ENCODE data around the gene SPNS2. TPM values are rescaled to one million over a fixed set of nuclear protein-coding genes. Genes with fewer than 3 reads are reported as not detected.

SPNS2 gene
- total RNA-seq, 1 experiment from 2014 or later: 1.9 TPM

GRCh38 chr17:4450710-4451316 lies 47.9 kb upstream of the SPNS2 start:
- CTCF ChIA-PET: no interaction called here
- in situ Hi-C loops (cut with HindIII; ENCODE audit: low pct_unique_long_range_greater_than_20kb, low sequenced_read_pairs) (no loop called here), intact Hi-C loops (cut with micrococcal nuclease; ENCODE audit: unreplicated experiment) (no loop called here)
- POLR2A ChIA-PET: interaction anchor here (0.6 kb wide), 1 partner anchor 66 kb away, joined by 7 read pairs; no protein-coding TSS in a partner anchor
- peaks cover 3% of the 10 kb centered on the region; the same call in 1 of the 2 replicates for H3K4me1 ChIP-seq (ENCODE audit: control insufficient read depth, insufficient read depth, low read length)
- H3K27me3 ChIP-seq (ENCODE audit: control insufficient read depth, insufficient read depth, low read length): no peaks in the 10 kb centered on the region
- no peaks in the 10 kb centered on the region for H3K9me3 ChIP-seq (ENCODE audit: control insufficient read depth, insufficient read depth, low read depth, low read length)
- no peak for TF ChIP-seq REST (IDR thresholded peaks at IDR 0.05; ENCODE audit: insufficient read depth in 1 of 2, low read depth in 2 of 2, low read length in 1 of 2)
- TF ChIP-seq POLR2AphosphoS5 (IDR thresholded peaks at IDR 0.05; ENCODE audit: low read depth, low read length): no peak
- no peak for TF ChIP-seq CTCF (IDR thresholded peaks at IDR 0.05)
- TF ChIP-seq TCF7L2 (IDR thresholded peaks at IDR 0.05; ENCODE audit: low read depth, low read length): no peak
- TF ChIP-seq SIN3A (IDR thresholded peaks at IDR 0.05; ENCODE audit: borderline replicate concordance, insufficient read depth, low read depth, low read length): no peak
- H3K4me3 ChIP-seq (ENCODE audit: low read depth in 2 of 2, low read length in 2 of 2): no peak overlapping the region
- ATAC-seq (no peak), DNase-seq (ENCODE audit: low read depth, low spot score) (no peak)
- H3K27ac ChIP-seq (ENCODE audit: low read length): no peak overlapping the region
- no peaks in the 10 kb centered on the region for H3K36me3 ChIP-seq (ENCODE audit: control insufficient read depth, insufficient read depth, low read length)
- BruUV-seq (replicated peaks): no TSS peak

- ATAC-seq (no peak), DNase-seq (ENCODE audit: low read depth, low spot score) (no peak)
- peaks cover 3% of the 10 kb centered on the region; the same call in 1 of the 2 replicates for H3K4me1 ChIP-seq (ENCODE audit: control insufficient read depth, insufficient read depth, low read length)
- H3K9me3 ChIP-seq (ENCODE audit: control insufficient read depth, insufficient read depth, low read depth, low read length): no peaks in the 10 kb centered on the region
- in situ Hi-C loops (cut with HindIII; ENCODE audit: low pct_unique_long_range_greater_than_20kb, low sequenced_read_pairs): no loop called here
- no peaks in the 10 kb centered on the region for H3K27me3 ChIP-seq (ENCODE audit: control insufficient read depth, insufficient read depth, low read length)
- H3K36me3 ChIP-seq (ENCODE audit: control insufficient read depth, insufficient read depth, low read length): no peaks in the 10 kb centered on the region
- no TSS peak for BruUV-seq (replicated peaks)
- intact Hi-C loops (cut with micrococcal nuclease; ENCODE audit: unreplicated experiment): no loop called here
- ChIA-PET CTCF (interaction anchor here (0.6 kb wide), 1 partner anchor 52 kb away, joined by 3 read pairs; no protein-coding TSS in a partner anchor), POLR2A (no interaction called here)
- H3K4me3 ChIP-seq (ENCODE audit: low read depth in 2 of 2, low read length in 2 of 2): no peak overlapping the region
- TF ChIP-seq POLR2AphosphoS5 (IDR thresholded peaks at IDR 0.05; ENCODE audit: low read depth, low read length) (no peak), TCF7L2 (IDR thresholded peaks at IDR 0.05; ENCODE audit: low read depth, low read length) (no peak), REST (IDR thresholded peaks at IDR 0.05; ENCODE audit: insufficient read depth in 1 of 2, low read depth in 2 of 2, low read length in 1 of 2) (no peak), CTCF (IDR thresholded peaks at IDR 0.05) (no peak), SIN3A (IDR thresholded peaks at IDR 0.05; ENCODE audit: borderline replicate concordance, insufficient read depth, low read depth, low read length) (no peak)
- no peak overlapping the region for H3K27ac ChIP-seq (ENCODE audit: low read length)
Measured at GRCh38 chr17:4453812-4454591, 44.7 kb upstream of the SPNS2 start.

Data from Panc1 (cell line).